GM12875 (cell line): Measurements from ENCODE around the gene NUP214.
"Not testable (repeated sequence)": the region's sequence is repeated elsewhere in the genome, so short reads cannot be mapped to it uniquely, and the experiment has no call there.

Experiments
- H3K4me3 ChIP-seq: one replicate; pipeline ENCODE4 v1.5.1; 2011; ENCODE audit warnings: low read depth, low read length, control low read depth
- TF ChIP-seq, protein P1 (sequence below): IDR thresholded peaks from 2 replicates; pipeline ENCODE4 v1.5.1; 2011; ENCODE audit warnings: low read depth, mild to moderate bottlenecking, control low read depth, inconsistent platforms, low read length, moderate library complexity, borderline replicate concordance; ENCODE audit not compliant: insufficient read depth

Gene NUP214

DNA sequence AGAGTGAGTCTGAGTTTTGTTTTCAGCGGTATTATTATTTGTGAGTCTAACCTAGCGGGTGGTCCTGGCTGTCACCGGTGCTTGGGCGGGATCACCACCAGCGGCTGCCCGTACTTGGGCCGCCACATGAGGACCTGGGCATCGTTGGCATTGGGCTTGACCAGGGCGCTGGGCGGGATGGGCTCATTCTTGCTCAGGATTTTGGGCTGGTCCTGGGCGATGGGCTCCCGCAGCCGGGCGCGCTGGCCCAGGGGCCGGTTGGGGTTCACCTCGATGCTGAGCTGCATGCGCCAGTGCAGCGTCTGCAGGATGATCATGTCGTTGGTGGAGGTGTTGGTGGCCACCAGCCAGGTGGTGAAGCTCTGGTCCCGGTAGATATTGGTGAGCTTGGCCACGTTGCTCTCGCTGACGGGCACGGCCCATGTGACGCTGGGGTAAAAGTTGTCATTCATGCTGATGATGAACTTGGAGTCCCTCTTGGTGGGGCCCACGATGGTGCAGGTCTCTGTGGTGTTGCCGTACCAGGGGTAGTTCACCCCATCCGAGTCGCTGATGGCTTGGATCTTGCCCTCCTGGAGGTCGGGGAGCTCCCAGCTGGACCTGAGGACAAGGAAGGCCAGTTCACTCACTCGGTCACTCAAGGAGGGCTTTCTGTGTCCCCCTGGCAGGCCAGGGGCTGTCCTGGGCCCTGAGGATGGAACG lies 135.5 kb downstream of the NUP214 start:
- TF ChIP-seq, protein P1, sequence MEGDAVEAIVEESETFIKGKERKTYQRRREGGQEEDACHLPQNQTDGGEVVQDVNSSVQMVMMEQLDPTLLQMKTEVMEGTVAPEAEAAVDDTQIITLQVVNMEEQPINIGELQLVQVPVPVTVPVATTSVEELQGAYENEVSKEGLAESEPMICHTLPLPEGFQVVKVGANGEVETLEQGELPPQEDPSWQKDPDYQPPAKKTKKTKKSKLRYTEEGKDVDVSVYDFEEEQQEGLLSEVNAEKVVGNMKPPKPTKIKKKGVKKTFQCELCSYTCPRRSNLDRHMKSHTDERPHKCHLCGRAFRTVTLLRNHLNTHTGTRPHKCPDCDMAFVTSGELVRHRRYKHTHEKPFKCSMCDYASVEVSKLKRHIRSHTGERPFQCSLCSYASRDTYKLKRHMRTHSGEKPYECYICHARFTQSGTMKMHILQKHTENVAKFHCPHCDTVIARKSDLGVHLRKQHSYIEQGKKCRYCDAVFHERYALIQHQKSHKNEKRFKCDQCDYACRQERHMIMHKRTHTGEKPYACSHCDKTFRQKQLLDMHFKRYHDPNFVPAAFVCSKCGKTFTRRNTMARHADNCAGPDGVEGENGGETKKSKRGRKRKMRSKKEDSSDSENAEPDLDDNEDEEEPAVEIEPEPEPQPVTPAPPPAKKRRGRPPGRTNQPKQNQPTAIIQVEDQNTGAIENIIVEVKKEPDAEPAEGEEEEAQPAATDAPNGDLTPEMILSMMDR = no peak
- H3K4me3 ChIP-seq = no peak overlapping the region

DNA sequence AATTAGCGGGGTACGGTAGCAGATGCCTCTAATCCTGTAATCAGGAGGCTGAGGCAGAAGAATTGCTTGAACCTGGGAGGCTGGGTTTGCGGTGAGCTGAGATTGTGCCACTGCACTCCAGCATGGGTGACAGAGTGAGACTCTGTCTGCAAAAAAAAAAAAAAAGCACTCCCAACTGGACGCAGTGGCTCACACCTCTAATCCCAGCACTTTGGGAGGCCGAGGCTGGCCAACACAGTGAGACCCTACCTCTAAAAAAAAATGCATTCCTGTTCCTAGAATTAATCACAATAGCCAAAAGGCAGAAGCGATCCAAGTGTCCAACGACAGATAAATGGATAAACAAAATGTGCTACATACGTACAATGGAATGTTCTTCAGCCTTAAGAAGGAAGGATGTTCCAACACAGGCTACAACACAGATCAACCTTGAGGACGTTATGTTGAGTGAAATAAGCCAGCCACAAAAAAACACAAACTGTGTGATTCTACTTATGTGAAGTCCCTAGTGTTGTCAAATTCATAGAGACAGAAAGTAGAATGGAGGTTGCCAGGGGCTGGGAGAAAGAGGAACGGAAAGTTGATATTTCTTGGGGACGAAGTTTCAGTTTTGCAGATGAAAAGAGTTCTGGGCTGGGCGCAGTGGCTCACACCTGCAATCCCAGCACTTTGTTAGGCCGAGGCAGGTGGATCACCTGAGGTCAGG lies 137.1 kb downstream of the NUP214 start:
- TF ChIP-seq, protein P1 = no peak
- no peak overlapping the region for H3K4me3 ChIP-seq

DNA sequence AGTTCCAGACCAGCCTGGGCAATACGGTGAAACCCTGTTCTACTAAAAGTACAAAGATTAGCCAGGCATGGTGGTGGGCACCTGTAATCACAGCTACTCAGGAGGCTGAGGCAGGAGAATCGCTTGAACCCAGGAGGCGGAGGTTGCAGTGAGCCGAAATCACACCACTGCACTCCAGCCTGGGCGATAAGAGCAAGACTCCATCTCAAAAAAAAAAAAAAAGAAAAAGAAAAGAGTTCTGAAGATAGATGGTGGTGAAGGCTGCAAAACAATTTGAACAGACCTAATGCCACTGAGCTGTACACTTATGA lies 137.6 kb downstream of the NUP214 start:
- not testable (repeated sequence) for H3K4me3 ChIP-seq

DNA sequence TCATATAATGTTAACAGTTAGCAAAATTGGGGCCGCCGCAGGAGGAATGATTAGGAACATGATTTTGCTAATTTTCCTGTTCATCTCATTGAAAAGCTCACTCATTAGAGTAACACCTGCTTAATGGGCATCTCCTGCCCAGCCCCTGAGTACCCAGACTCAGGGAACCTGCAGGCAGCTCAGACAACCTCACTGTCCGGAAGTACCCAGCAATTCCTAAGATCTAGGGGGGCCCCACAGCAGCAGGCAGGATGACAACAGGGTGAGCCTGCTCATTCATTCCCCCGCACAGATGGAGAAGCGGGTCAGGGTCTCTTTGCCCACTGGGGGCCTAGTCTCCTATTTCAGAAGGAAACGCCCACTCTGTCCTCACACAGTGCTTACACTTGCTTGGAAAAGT lies 138.3 kb downstream of the NUP214 start:
- TF ChIP-seq, protein P1 = no peak
- no peak overlapping the region for H3K4me3 ChIP-seq

DNA sequence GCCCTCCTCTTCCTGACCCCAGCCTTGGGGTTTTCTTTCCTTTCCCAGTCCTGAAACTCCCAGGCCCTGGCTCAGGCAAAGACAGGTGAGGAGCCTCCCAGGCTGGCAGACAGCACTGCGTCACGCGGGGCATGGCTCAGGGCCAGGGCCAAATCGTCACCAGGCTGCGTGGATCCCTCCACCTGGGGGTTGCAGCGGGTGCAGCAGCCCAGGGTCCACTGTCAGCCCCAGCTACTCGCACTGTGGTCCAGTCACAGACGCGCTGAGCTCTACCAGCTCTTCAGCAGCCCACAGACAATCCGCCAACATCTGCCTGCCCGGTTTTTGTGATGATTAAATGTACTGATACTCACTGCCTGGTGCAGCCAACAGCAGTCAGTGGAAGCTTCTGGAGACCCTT lies 138.8 kb downstream of the NUP214 start:
- H3K4me3 ChIP-seq = no peak overlapping the region
- TF ChIP-seq, protein P1 = no peak

DNA sequence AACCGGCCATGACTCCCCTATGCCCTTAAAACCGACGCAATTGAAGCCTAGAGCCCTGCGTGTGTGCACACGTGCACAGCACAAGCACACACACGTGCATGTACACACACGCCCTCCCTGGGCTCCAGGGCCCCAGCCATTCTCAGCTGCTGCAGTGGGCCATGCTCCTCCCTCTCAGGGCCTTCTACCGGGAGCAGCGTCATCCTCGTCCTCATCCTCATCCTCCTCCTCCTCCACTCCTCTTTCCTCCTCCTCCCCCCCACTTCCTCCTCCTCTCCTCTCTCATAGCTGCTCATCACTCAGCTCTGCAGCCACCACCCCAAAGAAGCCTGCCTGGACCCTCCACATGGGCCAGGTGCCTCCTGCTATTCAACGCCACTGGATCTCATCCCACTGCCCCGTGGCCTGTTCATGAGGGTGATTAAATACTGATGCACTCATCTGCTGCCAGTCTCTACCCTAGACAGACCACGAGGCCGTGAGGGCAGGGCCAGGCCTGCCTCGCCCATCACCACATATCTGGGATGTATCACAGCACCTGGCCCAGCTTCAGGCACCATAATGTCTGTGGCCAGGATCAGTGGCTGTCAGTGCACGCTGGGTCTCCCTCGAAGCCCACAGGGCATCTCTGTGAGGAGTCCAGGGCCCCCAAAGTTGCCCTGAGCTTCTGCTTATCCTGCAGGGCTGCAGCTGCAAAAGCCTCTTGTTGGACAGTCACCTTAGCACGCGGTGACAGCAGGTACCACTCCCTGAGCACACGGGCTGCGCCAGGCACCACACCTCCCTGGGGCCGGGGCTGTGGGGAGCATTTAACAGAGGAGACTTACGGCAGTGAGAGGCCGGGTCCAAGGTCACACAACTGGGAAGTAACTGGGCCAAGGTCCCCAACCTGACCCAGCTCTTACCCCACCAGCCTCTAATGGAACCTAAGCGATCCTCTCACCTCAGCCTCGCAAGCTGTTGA lies 141.2 kb downstream of the NUP214 start:
- TF ChIP-seq, protein P1 = no peak
- no peak overlapping the region for H3K4me3 ChIP-seq

DNA sequence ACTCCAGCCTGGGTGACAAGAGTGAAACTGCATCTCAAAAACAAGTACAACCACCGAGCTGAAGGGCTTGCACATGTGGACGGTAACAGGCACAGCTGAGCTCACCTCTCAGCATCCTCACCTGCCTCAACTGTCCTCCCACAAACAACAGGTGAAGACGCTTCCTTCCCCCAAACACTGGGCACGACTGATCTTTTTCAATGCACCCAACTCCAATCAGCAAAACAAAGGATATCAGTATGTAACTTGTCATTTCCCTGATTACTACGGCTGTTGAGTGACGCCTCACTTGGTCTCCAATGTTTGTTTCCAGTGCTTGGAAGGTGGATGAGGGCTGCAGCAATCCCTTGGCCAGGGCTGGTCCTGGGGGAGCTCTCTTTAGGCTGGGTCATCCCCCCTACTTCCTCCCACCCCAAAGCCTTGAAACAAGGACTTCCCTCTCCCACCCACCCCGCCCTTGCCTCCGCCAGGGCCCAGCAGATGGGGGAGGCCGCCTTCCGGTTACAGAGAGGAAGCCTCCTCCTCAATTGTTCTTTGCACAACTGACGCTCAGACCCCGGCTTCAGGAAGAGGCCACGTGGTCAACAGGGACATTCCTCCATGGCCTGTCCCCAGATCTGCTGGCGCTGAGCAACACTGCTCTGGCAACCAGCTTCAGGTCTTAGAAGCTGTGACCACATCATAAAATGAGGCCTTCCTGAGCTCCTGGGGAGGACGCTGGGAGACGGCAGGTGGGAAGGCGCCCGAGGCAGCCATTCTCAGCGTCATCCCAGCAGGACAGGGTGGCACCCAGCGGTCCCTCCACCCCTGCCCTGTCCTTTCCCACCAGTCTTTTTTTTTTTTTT lies 145.0 kb downstream of the NUP214 start:
- H3K4me3 ChIP-seq = peak overlapping the region; percentile 38
- TF ChIP-seq, protein P1 = no peak

DNA sequence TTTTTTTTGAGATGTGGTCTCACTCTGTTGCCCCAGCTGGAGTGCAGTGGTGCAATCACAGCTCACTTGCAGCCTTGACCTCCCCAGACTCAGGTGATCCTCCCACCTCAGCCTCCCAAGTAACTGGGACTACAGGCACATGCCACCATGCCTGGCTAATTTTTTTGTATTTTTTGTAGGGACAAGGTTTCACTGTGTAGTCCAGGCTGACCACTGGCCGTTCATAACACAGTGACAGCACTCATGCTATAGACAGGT lies 145.6 kb downstream of the NUP214 start:
- peak overlapping the region; percentile 38 for H3K4me3 ChIP-seq
